ENCODE data around the gene AOPEP. TPM values are rescaled to one million over a fixed set of nuclear protein-coding genes. Genes with fewer than 3 reads are reported as not detected.
A peak's percentile ranks its signal among the peaks of the same experiment; 100 is the strongest.

The AOPEP gene
- total RNA-seq, 1 experiment from 2014 or later, result 15.0 TPM

- WGBS (ENCODE audit: extremely low coverage, insufficient read length, low lambda C conversion rate), result no CpG with 5 or more reads among the region's 9 CpGs
- Histone ChIP-seq H2BK12ac (ENCODE audit: insufficient read length, low read depth, low read length) (no peak overlapping the region), H3K4me2 (ENCODE audit: insufficient read depth, insufficient read length, low read length) (no peak overlapping the region), H3K4ac (ENCODE audit: low read depth, low read length) (no peak overlapping the region), H4K20me1 (ENCODE audit: control insufficient read depth, insufficient read depth, insufficient read length) (no peaks in the 10 kb centered on the region), H2AK5ac (ENCODE audit: insufficient read length, low read length) (no peak overlapping the region), H3K4me1 (ENCODE audit: insufficient read depth, low read length) (peaks cover 9% of the 10 kb centered on the region; the same call in 1 of the 2 replicates), H2AFZ (ENCODE audit: low read length) (no peak overlapping the region), H4K8ac (replicated peaks; ENCODE audit: insufficient read length, low read depth, low read length) (no peak overlapping the region), H2BK20ac (ENCODE audit: low read depth, low read length, poor library complexity, severe bottlenecking) (no peak overlapping the region), H3K27me3 (ENCODE audit: insufficient read depth, low read length) (no peaks in the 10 kb centered on the region), H4K5ac (ENCODE audit: insufficient read length, low read depth, low read length) (no peak overlapping the region), H3K23ac (ENCODE audit: insufficient read length, low read depth, low read length) (no peak overlapping the region), H3K23me2 (ENCODE audit: insufficient read length, low read depth, low read length, poor library complexity, severe bottlenecking) (no peaks in the 10 kb centered on the region), H2BK120ac (ENCODE audit: low read depth, low read length, poor library complexity, severe bottlenecking) (no peak overlapping the region), H3K9ac (ENCODE audit: extremely low read depth, insufficient read length, low read length) (no peak overlapping the region), H3K9me3 (ENCODE audit: control insufficient read depth, low read depth, low read length) (no peaks in the 10 kb centered on the region), H3K79me2 (ENCODE audit: insufficient read depth, low read length) (no peaks in the 10 kb centered on the region), H2BK15ac (ENCODE audit: low read depth, low read length) (no peak overlapping the region), H3K18ac (ENCODE audit: insufficient read length, low read depth, low read length) (no peak overlapping the region), H2BK5ac (ENCODE audit: insufficient read length, low read length) (no peak overlapping the region), H3K56ac (ENCODE audit: insufficient read length, low read depth, low read length) (no peak overlapping the region), H4K91ac (ENCODE audit: insufficient read length, low read depth, low read length) (no peak overlapping the region), H3K14ac (ENCODE audit: insufficient read depth, low read length) (no peak overlapping the region), H3K27ac (ENCODE audit: insufficient read length, low read depth, low read length) (no peak overlapping the region), H3K79me1 (ENCODE audit: insufficient read depth, low read depth, low read length, poor library complexity, severe bottlenecking) (no peaks in the 10 kb centered on the region), H3T11ph (ENCODE audit: low read length) (no peak overlapping the region)
- H3K27me3 Mint-ChIP-seq (ENCODE audit: low read depth), result peaks cover under 1% of the 10 kb centered on the region; the same call in 1 of the 2 replicates
- no peak overlapping the region for H3K4me3 Mint-ChIP-seq
- peaks cover 0 to 3% (median 0%) of the 10 kb centered on the region in 3 experiments; a peak in 1 of 7 replicates for H3K36me3 Mint-ChIP-seq (ENCODE audit: insufficient read depth in 1 of 3, low read depth in 3 of 3)
- DNase-seq, result no peak
- TF ChIP-seq CTCF (conservative IDR thresholded peaks at IDR 0.05), result no peak
- peak overlapping the region in 1 of 3 experiments; percentile 36; a peak in 1 of 7 replicates for H3K27ac Mint-ChIP-seq
- H3K4me1 Mint-ChIP-seq, result peaks cover 30 to 38% of the 10 kb centered on the region in 2 experiments
- no peaks in the 10 kb centered on the region for H3K9me3 Mint-ChIP-seq
Observed at GRCh38 chr9:95134457-95134881, 408.0 kb downstream of the AOPEP start.
